GM21619 (cell line): ENCODE measurements around the gene IRGQ.
"Not testable (repeated sequence)": the region's sequence is repeated elsewhere in the genome, so short reads cannot be mapped to it uniquely, and the experiment has no call there.

Experiments
- ATAC-seq: cut with Tn5 transposase; IDR thresholded peaks from one replicate; pipeline ENCODE4 v1.9.1; 2021; ENCODE audit not compliant: unreplicated experiment

Gene IRGQ

DNA sequence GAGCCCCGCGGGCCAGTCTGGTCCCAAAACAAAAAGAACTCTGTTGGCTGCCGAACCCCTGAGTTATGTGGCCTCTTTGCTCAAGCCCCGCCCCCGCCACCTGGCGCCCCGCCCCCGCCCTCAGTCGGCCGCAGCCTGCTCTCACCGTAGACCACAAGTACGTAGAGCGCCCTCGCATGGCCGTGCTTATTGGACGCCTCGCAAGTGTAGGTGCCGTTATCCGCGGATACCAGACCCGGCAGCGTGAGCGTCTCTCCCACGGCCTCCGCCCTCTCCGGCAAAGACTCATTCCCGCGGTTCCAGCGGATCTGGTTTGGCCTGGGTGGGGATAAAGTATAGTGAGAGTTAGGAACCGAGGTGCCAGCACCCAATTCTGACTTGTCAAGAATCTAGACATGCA is 29.0 kb upstream of the IRGQ start:
- ATAC-seq: no peak

DNA sequence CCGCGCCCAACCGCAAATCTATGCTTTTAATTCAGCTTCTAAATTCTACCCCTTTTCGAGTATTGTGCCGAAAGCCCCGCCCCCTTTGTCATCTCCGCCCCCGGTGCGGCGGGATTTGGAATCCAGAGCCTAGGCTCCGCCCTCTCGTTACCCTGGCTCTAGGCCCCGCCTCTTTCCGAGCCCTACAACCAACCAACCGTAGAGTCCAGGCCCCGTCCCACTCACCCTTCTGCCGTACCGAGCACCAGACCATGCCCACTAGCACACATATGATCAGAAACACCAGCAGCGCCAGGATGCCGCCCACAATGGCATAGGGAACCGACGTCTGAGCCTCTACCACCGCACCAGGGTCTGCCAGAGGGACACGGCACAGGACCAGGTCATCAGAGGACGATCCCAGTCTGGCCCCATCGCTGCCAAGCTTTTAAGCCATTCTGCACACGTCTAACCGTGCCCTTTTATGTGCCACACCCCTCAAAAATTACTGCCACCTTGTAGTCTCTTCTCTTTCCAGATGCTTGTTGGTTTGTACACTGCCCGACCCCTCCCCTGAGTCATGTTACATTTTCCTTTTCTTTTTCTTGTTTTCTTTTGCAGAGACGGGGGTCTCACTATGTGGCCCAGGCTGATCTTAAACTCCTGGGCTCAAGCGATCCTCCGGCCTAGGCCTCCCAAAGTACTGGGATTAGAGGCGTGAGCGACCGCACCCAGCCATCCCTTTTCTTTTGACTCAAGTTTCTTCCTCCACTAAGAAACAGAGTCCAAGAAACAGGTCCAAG is 28.1 kb upstream of the IRGQ start:
- ATAC-seq: no peak

- no peak for ATAC-seq
These were observed 27.0 kb upstream of the IRGQ start for GRCh38 chr19:43622956-43623355.

GRCh38 chr19:43622070-43622469 is 26.1 kb upstream of the IRGQ start:
- ATAC-seq: no peak

DNA sequence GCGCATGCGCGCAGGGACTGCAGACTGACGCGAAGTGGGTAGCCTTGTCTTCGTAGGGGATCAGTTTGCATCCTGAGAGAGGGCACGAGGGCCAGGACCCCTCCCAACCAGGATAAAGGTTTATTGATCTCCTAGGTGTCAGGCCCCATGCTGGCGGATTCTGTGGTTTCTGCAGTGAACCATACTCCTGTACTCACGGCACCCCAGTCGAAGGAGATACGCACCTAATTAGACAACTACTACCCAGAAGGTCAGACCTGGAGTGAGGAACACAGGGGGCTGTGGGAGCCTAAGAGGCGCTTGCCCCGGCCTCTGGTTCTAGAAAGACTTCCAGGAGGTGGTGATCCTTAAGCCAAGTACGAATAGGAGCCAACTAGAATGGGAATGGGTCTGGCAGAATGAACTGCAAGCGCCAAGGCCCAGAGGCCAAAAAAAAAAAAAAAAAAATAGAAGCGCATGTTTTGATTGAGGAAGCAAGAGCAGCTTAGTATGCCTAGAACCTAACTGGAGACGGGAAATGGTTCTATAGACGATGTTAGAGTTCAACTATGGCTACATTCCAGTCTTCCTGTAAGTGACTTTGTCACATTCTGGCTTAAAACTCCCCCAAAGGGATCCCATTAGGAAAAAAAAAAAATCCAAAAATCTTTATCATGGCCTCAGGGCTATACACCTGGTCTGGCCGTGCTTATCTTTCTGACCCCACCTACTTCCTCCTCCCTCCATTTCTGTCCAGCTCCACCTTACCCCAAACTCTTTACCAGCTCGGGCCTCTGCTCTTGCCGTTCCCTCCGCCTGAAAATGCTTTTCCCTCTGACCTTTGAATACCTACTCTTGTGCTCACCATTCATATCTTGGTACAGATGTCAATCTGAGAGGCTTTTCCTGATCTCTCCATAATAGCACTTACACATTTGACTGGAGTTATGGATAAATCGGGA is 24.4 kb upstream of the IRGQ start:
- peak; percentile 4 for ATAC-seq

DNA sequence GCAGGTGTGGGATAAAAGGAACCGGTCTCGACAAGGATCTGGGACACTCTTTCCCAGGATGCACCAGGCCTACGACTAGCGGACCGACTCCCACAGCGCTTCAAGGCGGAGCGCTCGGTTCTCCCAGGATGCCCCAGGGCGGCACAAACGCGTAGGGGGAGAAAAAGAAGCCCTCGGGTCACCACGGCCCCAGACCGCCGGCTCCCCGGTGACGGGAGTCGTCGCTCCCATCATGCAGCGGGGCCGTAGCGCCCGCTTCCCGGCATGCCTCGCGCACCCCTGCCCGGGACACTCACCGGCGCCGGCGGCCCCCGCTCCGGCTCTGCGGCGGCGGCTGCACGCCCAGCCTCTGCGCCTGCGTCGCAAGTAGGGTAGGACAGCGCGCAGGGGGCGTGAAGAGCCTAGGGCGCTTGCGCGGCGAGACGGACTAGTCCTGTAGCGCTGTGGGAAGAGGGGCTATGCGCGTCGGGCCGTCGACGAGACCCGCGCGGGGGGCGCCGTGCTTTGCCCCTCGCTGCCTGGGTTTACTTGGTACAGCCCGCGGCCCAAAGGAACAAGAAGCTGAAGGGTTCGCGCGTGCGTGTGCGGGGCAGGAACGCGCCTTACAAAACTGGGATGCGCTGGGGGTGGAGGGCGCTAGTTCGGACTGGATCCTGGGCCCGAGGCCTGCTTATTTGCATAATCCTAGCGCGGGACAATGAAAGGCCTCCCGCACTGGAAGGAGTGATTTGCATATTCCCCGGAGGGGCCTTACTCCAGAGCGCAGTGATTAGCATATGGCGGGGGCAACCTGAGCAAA is 23.5 kb upstream of the IRGQ start, which contains the start of gene ZNF428:
Gene ZNF428 (minus strand): TSS at position 368 of the 799 bp plus-strand sequence. CDS start 5,325 bp downstream, outside the sequence.
- peak; percentile 69 for ATAC-seq

GRCh38 chr19:43618921-43619261 is 23.0 kb upstream of the IRGQ start:
- peak; percentile 35 for ATAC-seq

- ATAC-seq: no peak
These were observed 21.0 kb upstream of the IRGQ start for GRCh38 chr19:43616954-43617353.

DNA sequence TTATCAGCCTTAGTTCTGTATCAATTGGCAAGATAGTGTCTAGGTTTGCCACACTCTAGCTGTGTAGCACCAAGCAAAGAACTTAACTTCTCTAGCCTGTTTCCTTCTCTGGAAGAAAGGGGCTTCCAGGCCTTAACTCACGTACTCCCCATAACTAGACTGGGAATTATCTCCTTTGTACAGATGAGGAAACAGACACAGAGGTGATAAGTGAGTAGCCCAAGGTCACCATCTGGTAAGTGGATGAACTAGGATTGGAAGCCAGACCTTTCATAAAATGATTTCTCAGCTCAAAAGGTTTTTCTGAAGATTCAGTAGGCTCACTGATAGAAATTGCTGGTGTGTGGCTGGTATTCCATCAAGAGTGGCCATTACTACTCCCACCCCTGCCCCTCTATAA is 20.4 kb upstream of the IRGQ start:
- no peak for ATAC-seq

DNA sequence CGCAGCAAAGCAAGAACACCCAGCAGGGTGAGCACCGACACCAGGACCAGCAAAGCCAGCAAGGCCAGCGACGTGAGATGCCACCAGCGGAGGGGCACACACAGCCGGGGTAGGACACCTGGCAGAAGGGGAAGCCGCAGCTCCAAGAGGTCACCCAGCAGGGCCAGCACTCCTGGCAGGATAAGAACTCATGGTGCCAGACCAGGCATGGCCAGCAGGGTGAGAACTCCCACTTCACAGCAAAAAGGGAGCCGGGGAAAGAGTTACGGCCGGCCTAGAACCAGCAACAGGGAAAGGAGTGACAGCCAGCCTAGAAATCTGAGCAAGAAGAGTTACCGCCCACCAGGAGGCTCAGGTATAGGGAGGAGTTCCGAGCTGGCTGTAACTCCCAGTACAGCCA is 16.4 kb upstream of the IRGQ start:
- no peak for ATAC-seq

DNA sequence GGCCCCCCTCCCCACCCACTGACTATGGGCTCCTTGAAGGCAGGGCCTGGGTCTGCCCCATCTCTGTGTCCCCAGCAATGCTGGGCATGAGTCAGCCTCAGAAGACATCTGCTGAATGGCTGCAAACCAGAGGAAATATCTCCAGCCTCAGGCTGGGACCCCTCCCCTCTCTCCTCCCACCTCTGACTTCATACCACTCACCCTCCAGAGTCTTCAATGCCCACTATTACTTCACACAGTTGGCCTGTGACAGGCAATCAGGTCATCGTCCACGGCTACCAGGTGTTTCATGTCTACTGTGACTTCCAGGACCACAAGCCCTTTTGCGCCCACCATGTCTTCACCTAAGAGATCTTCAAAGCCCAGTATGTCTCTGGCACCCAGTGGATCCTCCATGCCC is 15.9 kb upstream of the IRGQ start, which contains the start of gene SRRM5:
Gene SRRM5 (plus strand): TSS at position 301 of the 400 bp plus-strand sequence. CDS start 34 bp downstream, at position 335.
- ATAC-seq: no peak

DNA sequence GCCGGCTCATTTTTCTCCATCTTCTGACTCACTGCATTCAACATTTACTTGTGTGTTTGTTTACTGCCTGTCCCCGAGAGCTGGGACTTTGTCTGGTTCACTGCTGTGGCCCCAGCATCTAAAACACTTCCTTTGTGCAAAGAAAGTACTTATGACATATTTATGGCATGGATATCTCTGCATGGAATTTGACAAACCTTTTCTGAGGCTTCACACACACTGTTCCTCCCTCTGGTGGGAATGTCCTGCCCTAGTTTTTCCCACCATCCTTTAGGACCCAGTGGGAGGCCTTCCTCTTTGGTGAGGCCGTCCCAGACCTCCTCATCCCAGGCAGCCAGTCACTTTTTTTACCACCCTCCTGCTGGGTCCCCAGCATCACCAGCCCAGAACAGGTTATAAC is 14.6 kb upstream of the IRGQ start:
- no peak for ATAC-seq

DNA sequence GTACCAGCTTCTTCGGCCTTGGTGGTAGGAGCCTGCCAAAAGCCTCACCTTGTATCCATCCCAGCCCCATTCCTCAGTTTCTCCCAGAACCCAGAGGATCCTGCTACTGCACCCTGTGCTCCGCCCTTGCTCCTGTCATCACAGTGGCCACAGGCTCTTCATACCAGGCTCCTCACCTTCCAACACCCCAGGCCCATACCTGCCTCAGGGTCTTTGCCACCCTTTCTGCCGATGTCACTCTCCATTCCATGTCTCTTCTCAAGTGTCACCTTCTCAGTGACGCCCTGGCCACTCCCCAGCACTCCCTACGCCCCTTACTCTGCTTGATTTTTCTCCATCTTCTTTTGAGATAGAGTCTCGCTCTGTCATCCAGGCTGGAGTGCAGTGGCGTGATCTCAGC is 13.9 kb upstream of the IRGQ start:
- ATAC-seq: no peak

DNA sequence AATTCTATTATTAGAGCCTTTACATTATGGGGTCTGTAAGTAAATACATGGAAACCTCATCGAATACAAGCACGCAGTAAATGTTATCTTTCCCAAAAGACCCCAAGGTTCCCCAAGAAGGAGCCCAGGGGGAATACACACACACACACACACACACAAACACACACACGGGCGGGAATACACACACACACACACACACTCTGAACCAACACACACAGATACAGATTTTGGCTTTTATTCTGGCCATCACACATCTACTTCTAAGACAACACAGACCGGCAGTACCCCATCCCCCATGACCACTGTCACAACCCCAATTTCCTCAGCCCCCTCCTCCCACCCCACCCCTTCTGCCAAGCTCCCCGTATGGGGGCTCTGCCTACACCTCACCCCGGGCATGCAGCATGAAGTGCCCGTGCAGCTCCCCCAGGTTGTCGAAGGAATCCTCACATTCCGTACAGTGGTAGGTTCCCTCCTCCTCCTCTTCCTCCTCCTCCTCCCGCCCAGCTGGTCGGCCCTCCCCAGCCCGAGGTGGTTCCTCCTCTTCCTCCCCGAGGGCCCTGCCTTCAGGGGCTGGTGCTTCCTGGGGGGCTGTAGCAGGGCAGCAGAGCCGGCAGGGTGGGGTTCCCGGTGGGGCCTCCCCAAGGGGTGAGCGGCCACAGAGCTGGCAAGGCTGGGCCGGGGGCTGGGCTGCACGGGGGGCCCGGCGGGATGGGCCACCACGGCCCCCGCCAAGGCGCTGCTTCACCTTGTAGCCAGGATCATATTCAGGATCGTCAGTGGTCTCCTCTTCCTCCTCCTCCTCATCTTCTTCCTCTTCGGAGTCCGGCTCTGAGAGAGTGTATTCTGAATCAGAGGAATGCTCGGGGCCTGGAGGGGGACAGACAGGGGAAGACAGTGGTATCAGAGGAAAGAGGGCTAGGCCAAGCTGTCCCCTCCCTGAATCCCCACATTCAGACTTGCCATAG is 11.6 kb upstream of the IRGQ start:
- ATAC-seq: no peak

- no peak for ATAC-seq
These were observed 10.8 kb upstream of the IRGQ start for GRCh38 chr19:43606569-43607229.

DNA sequence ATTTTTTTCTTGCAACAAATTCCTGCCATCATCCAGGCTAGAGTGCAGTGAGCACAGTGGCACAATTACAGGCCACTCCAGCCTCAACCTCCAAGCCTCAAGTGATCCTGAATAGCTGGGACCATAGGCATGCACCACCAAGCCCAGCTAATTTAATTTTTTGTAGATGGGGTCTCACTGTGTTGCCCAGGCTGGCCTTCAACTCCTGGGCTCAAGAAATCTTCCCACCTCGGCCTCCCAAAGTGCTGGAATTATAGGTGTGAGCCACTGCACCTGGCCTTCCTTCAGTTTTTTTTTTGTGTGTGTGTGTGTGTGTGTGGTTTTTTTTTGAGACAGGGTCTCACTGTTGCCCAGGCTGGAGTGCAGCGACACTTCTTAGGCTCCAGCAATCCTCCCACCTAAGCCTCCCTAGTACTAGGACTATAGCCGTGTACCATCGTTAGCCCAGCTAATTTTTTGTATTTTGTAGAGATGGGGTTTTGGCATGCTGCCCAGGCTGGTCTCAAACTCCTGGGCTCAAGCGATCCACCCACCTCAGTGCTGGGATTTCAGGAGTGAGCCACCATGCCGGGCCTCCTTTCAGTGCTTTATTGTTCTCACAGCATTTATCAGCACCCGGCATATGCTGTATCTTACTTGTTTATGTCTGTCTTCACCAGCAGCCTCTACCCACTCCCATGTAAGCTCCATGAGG is 10.1 kb upstream of the IRGQ start:
- no peak for ATAC-seq

GRCh38 chr19:43600326-43600725 is 4.4 kb upstream of the IRGQ start:
- not testable (repeated sequence) for ATAC-seq

DNA sequence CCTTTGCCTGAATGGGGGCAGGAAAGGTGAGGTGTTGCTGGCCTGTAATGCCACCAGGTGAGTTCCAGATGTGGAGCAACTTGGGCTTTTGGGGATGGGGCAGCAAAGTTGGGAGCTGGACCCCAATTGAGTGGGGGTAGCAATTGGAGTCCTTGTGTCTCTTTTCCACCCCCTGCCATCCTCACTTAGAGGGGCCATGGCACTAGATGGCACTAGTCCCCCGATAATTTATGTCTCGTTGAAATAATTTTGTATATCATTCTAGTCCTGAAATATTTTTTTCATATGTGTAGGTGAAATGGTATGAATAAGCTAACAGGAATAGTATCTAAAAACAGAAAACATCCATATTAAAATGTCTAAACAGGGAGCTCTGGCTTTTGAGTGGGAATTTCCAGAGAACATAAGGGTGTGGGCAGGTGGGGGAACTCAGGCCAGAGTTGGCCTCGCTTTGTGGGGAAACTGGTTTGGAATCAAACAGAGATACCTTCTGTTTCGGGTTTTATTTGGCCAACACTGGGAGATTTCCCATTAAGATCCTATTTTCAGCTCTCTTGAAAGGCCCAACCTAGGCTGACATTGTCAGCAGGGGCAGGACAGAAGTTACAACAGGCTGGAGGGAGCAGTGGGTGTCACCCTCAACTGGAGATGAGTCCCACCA is 3.8 kb upstream of the IRGQ start:
- ATAC-seq: no peak
